ENCODE measurements around the gene VAPB.
"Not testable (repeated sequence)": the region's sequence is repeated elsewhere in the genome, so short reads cannot be mapped to it uniquely, and the experiment has no call there.

The VAPB gene

DNA sequence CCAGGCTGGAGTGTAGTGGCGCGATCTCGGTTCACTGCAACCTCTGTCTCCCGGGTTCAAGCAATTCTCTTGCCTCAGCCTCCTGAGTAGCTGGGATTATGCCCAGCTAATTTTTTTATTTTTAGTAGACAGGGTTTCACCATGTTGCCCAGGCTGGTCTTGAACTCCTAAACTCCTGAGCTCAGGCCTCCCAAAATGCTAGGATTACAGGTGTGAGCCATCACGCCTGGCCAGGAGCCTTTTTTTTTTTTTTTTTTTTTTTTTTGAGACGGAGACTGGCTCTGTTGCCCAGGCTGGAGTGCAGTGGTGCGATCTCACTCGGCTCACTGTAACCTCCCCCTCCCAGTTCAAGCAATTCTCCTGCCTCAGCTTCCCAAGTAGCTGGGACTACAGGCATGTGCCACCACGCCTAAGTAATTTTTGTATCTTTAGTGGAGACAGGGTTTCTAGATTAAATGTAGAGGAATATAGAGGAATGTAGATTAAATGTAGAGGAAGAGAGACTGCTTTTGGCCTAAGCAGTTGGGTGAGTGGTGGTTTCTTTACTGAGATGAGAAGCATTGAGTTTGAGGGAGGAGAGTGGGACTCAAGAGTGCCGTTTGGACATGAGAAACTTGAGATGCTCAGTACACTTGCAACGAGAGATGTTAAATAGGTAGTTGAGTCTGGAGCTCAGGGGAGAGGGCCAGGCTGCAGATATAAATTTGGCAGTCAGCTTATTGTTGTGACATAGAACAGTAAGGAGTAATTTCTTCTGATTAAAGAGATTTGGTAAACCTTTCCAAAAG is 16.7 kb downstream of the VAPB start:
- no peak for DNase-seq (ENCODE audit: low read depth, low spot score)
- peak overlapping the region; percentile 70 for H3K27ac ChIP-seq

DNA sequence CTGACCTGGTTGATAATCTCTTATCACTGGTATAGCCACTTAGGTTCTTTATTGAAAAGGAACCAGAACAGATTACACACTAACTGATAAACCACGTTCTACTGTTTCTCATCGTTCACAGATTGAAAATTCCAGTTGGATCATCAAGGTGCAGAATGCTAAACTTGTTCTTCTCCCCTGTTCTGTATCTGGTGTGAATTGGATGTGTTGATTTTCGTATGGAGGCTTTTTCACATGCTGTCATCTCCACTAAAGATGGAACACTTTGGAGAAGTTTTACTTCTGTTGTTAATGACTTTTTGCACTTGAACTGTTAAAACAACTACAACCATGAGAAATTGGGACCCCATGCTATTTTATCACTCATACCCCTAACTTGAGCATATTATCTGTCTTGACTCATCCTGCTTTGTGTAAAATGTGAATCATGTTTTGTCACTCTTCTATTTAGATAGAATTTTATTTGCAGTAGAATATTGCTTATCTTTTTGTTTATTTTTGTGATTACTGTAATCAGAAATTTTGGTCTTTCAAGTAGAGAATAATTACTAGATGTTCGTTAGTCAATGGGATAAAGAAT is 17.5 kb downstream of the VAPB start:
- DNase-seq (ENCODE audit: low read depth, low spot score), result no peak
- H3K27ac ChIP-seq, result peak overlapping the region; percentile 70

DNA sequence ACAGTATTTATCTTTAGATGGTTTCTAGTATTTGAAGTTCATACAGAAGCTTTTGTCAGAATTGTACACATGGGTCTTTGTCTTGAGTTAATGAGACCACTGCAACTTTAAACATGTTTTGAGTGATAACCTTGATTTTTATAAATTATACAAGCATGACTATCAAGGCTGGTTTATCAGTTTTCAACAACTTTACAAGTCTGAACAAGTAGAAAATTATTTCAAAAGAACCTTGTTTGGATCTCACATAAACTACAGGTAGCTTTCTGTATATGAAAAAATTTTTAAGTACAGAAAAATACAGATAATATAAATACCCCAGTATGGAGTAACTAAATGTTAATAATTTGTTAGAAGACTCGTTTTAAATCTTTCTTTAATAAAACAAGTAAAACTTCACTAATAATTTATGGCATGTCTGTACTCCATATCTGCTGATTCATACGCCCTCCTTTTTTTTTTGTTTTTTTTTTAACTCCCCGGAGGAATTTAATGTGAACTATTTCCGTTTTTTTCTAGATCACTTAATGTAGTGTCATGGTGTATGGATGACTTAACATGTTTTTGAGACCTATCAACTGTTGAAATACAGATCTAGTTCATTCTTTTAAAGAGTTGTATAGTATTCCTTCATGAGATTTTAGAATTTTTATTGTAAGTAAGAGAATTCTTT is 18.3 kb downstream of the VAPB start:
- peak overlapping the region; percentile 70 for H3K27ac ChIP-seq
- no peak for DNase-seq (ENCODE audit: low read depth, low spot score)

DNA sequence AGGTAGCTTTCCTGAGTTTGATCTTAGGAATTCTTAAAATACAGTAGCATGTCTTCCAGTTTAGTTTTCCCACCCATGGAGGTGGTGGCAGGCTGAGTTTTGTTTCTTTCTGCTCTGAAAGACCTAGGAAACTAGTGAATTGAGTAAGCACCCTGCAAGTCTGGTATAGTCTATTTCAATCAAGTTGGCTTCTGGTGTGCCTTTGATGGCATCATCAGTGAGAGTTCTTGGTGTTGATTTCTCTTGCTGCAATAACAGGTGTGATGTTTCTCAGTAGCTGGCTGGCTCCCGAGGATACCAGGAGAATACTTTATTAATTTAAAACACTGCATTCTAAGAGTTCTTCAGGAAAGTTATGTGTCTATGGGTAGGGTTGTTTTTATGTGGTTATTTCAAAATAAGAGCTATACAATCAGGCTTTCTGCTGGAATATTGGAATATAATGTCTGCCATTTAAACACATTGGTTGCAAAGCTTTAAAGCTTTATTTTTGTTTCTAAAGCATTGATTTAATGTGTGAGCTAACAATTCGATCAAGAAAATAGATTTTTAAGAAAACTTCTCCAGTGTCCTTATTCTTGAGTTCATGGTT is 19.0 kb downstream of the VAPB start:
- peak overlapping the region; percentile 70 for H3K27ac ChIP-seq
- DNase-seq (ENCODE audit: low read depth, low spot score), result no peak

DNA sequence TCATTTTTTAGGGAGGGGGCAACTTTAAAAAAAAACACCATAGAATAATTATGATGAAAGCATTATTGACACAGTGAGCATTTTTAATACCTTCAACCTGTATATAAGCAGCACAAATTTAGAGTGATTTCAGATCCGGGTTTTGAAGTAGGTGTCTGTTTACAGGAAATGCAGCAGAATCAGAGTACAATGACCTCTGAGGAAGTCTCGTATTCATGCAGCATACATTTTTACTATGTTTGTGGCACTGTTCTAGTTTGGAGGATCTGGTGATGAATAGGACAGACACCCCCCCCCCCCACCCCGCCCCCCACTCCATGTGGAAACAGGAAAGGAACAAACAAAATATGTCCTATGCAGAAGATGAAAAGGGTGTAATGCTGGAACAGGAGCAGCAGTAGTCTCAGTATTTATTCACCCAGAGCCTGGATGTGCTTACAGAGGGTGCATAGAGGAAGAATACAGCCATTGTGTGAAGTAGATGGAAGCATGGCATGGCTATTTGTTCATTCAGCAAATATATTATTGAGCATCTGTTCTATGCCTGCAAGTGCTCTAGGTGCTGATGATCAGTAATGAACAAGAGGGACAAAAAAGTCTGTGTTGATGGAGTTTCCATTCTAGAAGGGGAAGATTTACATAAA is 19.7 kb downstream of the VAPB start:
- DNase-seq (ENCODE audit: low read depth, low spot score), result no peak
- peak overlapping the region; percentile 70 for H3K27ac ChIP-seq

DNA sequence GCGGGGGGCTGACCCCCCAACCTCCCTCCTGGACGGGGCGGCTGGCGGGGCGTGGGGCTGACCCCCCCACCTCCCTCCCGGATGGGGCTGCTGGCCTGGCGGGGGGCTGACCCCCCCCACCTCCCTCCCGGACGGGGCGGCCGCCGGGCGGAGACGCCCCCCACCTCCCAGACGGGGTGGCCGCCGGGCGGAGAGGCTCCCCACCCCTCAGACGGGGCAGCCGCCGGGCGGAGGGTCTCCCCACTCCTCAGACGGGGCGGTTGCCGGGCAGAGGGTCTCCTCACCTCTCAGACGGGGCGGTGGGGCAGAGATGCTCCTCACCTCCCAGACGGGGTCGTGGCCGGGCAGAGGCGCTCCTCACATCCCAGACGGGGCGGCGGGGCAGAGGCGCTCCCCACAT is 25.2 kb downstream of the VAPB start:
- H3K27ac ChIP-seq; DNase-seq (ENCODE audit: low read depth, low spot score): not testable (repeated sequence)

DNA sequence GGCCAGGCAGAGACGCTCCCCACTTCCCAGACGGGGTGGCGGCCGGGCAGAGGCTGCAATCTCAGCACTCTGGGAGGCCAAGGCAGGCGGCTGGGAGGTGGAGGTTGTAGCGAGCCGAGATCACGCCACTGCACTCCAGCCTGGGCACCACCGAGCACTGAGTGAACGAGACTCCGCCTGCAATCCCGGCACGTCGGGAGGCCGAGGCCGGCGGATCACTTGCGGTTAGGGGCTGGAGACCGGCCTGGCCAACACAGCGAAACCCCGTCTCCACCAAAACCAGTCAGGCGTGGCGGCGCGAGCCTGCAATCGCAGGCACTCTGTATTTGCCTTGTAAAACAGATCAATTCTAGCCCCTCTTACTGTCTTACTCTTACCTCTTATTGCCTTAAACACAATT is 25.8 kb downstream of the VAPB start:
- DNase-seq (ENCODE audit: low read depth, low spot score); H3K27ac ChIP-seq: not testable (repeated sequence)

DNA sequence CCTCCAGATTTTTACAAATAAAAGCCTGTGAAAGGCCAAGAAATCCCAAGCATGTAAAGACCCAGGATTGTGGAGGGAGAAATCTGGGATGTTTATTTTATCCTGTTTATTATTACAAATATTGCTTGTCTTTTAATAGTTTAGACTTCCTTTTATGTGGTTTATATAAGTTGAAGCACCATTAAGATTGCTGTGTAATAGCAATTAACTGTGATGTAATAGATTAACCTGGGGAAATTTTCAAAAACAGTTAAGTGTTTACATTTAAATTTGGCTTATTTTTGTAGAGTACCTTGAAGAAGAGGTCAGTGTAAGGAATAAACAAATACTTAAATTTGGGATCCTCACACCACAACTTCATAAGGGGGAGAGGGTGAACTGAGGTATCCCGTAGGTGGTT is 27.0 kb downstream of the VAPB start:
- no peak overlapping the region for H3K27ac ChIP-seq

DNA sequence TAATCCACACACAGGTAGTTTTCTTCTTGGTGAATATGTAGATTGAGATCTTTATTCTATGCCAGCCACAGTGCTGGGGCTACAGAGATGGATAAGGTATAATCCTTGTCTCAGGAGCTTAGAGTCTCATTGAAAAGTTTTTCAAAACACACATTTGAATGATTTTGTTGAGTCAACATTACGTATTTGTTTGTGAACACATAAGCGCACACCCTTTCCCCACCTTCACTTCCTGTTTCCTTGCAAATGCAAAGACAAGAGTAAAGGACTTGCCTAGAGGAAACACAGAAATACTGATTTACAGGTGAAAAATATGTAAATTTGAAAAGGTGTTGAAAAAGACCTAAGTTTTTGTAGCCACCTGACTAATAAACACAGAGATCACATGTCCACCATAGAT is 27.8 kb downstream of the VAPB start:
- DNase-seq (ENCODE audit: low read depth, low spot score), result no peak
- no peak overlapping the region for H3K27ac ChIP-seq

More for the DNA sequence above, 27.0 kb downstream of the VAPB start:
- DNase-seq (ENCODE audit: low read depth, low spot score), result no peak

DNA sequence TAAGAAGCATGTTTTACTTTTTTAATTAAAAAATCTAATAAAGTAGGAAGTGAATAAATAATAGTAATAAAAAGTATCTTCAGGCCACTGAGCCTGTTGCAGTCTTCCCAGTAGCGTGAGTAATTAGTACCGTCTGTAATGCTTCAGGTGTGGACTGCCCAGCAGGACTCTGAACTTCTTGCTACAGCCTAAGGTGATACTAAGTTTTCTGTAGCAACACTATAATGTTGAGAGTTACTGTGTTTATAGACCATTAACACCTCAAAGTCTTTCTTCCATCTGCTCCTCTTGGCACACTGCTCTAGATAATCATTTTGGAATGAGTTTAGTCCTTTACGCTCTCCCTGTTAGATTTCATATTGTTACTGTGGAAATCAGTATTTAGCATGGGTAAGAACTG is 28.4 kb downstream of the VAPB start:
- H3K27ac ChIP-seq, result no peak overlapping the region
- no peak for DNase-seq (ENCODE audit: low read depth, low spot score)

DNA sequence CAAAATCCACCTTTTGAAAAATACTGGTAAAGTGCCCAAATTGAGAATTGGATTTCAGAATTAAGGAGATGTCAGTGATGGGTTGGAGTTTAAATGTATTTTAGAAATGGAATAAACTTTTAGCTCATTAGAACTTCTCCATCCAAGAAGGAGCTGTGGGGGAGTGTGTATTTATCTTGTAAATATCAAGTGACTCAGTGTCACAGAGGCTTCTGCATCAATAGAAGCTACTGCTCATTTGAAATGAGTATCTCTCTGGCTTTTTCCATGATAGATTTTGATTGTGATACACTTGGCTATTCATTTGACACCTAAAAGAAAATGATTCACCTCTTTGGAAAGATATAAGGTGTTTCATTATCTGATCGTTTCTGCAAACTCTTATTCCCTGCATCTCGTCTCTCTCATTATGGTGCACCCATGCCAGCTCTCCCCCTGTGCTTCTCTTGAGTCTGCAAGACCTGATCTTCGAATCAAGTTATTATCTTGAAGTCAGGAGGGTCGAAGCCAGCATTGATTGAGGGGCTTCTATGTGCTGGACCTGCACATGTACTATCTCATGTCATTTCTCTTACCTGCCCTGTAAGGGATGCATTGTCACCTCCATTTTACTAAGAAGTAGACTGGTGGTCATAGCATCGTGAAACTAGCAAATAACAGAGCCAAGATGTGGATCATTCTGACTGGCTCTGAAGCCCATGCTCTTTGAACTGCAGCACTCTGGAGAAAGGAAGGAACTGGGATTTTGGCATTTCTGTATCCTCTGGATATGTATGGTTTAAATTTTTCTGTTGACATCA is 30.1 kb downstream of the VAPB start:
- no peak for DNase-seq (ENCODE audit: low read depth, low spot score)
- no peak overlapping the region for H3K27ac ChIP-seq

DNA sequence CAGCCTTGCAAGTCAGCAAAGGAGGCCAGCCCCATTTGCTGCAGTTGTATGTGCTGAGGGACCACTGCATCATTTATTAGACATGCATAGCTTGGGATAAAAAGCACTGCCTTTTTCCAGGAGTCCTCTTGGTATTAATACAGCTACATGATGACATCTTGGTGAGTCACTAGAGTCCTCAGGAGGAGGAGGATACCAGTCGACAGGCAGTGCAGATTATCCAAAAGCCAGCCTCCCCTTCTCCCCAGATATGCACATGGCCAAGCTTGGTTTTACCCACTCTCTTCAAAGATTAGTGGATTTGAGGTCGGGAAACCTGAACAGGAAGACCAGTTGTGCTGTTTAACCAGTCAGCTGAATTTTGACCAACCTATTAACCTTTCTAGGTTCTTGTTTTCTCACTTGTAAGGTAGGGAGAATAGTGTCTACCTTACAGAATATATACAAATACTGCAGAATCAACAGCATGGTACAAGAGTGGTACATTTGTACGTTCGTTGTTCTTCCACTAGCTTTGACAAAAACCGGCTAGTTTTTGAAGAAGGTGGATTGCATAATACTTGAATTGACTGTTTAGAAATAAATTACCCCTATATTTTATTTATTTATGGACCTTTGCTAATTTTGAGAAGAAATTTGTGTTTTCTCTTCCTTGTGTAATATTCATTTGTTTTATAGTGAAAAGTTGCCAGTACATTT is 31.9 kb downstream of the VAPB start:
- DNase-seq (ENCODE audit: low read depth, low spot score), result no peak
- H3K27ac ChIP-seq, result no peak overlapping the region

DNA sequence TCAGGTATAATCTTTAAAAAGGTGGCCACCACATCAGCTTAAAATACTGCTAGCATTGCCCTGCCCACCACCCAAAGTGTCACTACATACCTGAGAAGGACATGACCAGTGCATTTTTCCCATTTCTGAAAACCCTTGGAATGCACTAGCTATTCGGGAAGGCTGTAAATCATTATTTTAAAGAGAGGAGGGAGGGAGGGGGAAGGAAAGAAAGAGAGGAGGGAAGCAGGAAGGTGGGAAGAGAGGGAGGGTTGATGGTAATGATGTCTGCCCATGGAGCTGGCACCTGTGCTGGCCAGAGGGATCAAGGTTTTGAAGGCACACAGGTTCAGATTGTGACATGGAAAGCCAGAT is 32.4 kb downstream of the VAPB start:
- no peak overlapping the region for H3K27ac ChIP-seq
- DNase-seq (ENCODE audit: low read depth, low spot score), result no peak

DNA sequence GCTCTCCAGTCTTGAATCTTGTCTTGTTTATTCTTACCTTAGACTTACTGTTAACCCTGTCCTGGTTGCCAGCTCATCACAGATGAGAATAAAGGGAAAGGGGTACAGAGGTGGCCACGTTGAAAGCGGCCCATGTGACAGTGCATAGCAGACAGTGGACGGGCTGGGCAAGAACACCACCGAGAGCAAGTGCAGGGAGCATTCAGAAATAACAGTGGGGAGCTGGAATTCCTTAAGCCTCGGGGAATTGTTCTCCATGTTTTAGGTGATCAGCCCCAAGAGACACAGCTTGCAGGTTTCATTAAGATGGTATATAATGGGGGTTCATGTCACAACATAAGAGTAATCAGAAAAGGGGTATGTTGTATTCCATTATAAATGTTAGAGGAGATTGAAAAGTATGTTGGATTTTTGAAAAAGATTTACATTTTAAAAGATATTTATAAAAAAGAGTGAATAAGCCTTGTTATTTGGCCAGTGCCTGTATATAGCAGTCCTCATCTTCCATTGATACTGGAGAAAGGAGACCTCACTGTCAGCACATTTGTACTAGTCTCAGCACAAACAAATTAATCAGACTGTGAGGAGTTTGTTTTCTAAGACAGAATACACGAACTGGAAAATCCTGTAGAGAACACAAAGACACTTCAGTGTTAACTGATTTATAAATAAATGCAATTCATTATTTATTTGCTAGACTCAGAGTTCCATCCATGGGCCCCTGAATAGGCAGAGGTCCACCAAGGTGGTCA is 35.4 kb downstream of the VAPB start:
- DNase-seq (ENCODE audit: low read depth, low spot score), result no peak
- H3K27ac ChIP-seq, result no peak overlapping the region

DNA sequence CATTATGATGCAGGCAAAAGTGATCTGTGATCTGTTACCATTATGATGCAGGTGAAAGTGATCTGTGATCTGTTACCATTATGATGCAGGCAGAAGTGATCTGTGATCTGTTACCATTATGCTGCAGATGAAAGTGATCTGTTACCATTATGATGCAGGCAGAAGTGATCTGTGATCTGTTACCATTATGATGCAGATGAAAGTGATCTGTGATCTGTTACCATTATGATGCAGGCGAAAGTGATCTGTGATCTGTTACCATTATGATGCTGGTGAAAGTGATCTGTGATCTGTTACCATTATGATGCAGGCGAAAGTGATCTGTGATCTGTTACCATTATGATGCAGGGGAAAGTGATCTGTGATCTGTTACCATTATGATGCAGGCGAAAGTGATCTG is 38.5 kb downstream of the VAPB start:
- H3K27ac ChIP-seq; DNase-seq (ENCODE audit: low read depth, low spot score): not testable (repeated sequence)

DNA sequence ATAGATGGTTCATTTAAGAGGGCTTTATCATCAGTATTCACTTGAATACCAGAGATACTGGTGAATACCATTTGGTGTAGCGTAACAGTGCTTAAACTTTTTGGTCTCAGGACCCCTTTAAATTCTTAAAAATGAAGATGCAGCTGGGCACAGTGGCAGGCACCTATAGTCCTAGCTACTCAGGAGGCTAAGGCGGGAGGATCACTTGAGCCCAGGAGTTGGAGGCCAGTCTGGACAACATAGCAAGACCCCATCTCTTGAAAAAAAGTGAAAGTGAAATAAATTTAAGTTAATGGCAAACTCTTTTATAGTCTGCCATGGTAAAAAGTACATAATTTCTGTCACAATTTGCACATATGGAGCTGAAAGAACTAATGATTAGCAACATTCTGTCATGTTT is 39.3 kb downstream of the VAPB start:
- no peak for DNase-seq (ENCODE audit: low read depth, low spot score)
- no peak overlapping the region for H3K27ac ChIP-seq

DNA sequence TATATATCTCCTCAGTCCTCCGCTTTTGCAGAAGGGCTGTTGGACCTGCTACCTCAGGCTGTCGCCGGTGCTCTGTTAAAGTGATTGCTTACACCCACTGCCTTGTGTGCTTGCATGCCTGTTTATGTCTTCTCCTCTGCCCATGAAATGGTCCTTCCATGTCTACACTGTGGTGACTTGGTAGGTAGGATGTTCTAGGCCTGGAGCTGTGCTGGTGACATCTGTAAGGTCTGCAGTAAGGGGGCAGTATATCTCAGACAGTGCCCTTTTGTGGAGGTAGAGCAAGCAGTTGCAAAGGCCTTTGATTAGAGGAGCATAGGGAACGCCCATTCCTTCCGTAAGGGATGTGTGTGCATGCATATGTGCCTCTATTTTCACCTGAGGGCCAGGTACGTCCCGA is 40.3 kb downstream of the VAPB start:
- H3K27ac ChIP-seq, result no peak overlapping the region

DNA sequence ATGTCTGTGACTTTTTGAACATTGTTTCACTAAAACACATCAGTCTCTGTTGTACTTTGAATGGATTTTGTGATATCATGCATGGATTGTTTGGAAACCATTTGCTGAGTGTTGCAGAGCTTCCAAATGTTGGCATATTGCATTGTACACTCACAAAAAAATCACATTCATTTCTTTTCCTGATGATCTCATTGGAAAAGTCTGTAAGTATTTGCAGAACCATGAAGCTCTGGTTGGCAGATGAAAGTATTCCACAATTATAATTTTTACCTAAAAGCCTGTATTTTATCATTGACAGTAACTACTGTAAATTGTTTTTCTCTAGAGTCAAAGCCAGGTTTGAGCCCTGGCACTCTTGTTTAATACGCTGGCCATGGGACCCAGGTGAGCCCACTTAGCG is 42.1 kb downstream of the VAPB start:
- no peak for DNase-seq (ENCODE audit: low read depth, low spot score)
- no peak overlapping the region for H3K27ac ChIP-seq

More for the DNA sequence above, 40.3 kb downstream of the VAPB start:
- DNase-seq (ENCODE audit: low read depth, low spot score), result no peak
